Measurements from ENCODE around the gene PDCD1LG2. TPM values are rescaled to one million over a fixed set of nuclear protein-coding genes. Genes with fewer than 3 reads are reported as not detected.

Gene PDCD1LG2
- total and polyA plus RNA-seq, 2 experiments from 2014 or later, result not detected

DNA sequence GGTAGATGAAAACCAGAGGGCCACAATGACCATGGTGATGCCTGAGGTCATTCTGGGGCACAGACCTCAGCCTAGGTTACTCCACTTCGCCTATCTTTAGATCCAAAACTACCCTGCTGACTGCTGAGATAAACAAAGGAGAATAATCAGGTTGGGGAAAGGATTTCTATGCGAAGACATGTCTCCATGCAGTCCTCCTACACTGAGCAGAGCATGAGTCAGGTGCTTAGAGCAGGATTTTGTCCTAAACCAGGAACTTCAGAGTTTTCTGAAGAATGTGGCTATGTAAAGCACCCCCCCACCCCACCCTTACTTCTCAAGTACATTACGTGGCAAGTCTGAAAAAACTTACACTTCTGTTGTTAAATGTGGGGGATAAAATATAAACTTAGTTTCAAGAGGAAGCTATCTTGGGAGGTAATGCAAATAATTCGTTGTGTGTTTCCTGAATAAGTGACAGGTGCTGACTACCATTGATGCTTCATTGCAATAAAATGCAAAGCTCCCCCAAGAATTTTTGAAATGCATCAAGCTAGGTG is 19.4 kb downstream of the PDCD1LG2 start:
- DNase-seq (ENCODE audit: low spot score), result no peak
- Mint-ChIP-seq H3K4me1 (peaks cover 24% of the 10 kb centered on the region; the same call in 2 of the 3 replicates), H3K4me3 (no peak overlapping the region), H3K27me3 (ENCODE audit: insufficient read depth, low read depth, poor library complexity) (peaks cover 2% of the 10 kb centered on the region), H3K27ac (no peak overlapping the region), H3K36me3 (ENCODE audit: low read depth) (no peaks in the 10 kb centered on the region), H3K9me3 (no peaks in the 10 kb centered on the region)
- TF ChIP-seq ZNF114 (CRISPR knock-in tag; IDR thresholded peaks at IDR 0.05) (no peak), JUNB (IDR thresholded peaks at IDR 0.05; ENCODE audit: unreplicated experiment) (no peak), CREB1 (CRISPR knock-in tag; IDR thresholded peaks at IDR 0.05; ENCODE audit: low read depth) (no peak), EZH2phosphoT487 (IDR thresholded peaks at IDR 0.05; ENCODE audit: unreplicated experiment) (no peak), NANOG (IDR thresholded peaks at IDR 0.05; ENCODE audit: borderline replicate concordance) (no peak), ZNF462 (CRISPR knock-in tag; IDR thresholded peaks at IDR 0.05) (no peak), EZH2 (IDR thresholded peaks at IDR 0.05; ENCODE audit: low read depth, unreplicated experiment) (no peak), REST (IDR thresholded peaks at IDR 0.05; ENCODE audit: unreplicated experiment) (no peak), ZNF331 (CRISPR knock-in tag; IDR thresholded peaks at IDR 0.05; ENCODE audit: low read depth) (no peak)
- TF ChIP-seq, protein P1, sequence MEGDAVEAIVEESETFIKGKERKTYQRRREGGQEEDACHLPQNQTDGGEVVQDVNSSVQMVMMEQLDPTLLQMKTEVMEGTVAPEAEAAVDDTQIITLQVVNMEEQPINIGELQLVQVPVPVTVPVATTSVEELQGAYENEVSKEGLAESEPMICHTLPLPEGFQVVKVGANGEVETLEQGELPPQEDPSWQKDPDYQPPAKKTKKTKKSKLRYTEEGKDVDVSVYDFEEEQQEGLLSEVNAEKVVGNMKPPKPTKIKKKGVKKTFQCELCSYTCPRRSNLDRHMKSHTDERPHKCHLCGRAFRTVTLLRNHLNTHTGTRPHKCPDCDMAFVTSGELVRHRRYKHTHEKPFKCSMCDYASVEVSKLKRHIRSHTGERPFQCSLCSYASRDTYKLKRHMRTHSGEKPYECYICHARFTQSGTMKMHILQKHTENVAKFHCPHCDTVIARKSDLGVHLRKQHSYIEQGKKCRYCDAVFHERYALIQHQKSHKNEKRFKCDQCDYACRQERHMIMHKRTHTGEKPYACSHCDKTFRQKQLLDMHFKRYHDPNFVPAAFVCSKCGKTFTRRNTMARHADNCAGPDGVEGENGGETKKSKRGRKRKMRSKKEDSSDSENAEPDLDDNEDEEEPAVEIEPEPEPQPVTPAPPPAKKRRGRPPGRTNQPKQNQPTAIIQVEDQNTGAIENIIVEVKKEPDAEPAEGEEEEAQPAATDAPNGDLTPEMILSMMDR (conservative IDR thresholded peaks at IDR 0.05; ENCODE audit: low read depth in 2 of 2), result no peak
- H3K4me1 ChIP-seq (ENCODE audit: insufficient read depth), result no peaks in the 10 kb centered on the region
- H3K9me2 ChIP-seq (ENCODE audit: insufficient read depth), result no peaks in the 10 kb centered on the region
- H3K27me3 ChIP-seq (ENCODE audit: insufficient read depth), result no peaks in the 10 kb centered on the region
- no peak overlapping the region for H2AFZ ChIP-seq
- H3K4me2 ChIP-seq, result no peak overlapping the region
- no peak overlapping the region for H3K27ac ChIP-seq (ENCODE audit: low read depth)
- H4K20me1 ChIP-seq (replicated peaks; ENCODE audit: insufficient read depth), result no peaks in the 10 kb centered on the region
- H3K36me3 ChIP-seq (ENCODE audit: insufficient read depth), result no peaks in the 10 kb centered on the region
- H3F3A ChIP-seq (replicated peaks; ENCODE audit: low read depth), result no peaks in the 10 kb centered on the region
- no peaks in the 10 kb centered on the region for H3K79me2 ChIP-seq (replicated peaks; ENCODE audit: insufficient read depth)
- no peak overlapping the region for H3K4me3 ChIP-seq
- ATAC-seq, result no peak; the same call in 1 of the 3 replicates

All from GM23338 (cell line).